Activated T-cell treated with anti-CD3 and anti-CD28 coated beads, Interleukin-2, amount 50 U/mL, for 72 hours (primary cell): ENCODE data around the gene SLC13A1. TPM values are rescaled to one million over a fixed set of nuclear protein-coding genes. Genes with fewer than 3 reads are reported as not detected.
"Not testable (repeated sequence)": the region's sequence is repeated elsewhere in the genome, so short reads cannot be mapped to it uniquely, and the experiment has no call there.

Experiments
- ATAC-seq, 2 donors: fragments of 150-1000 bp; cut with Tn5 transposase; replicated peaks in 1 of 2; 2 replicates each; pipeline ENCODE4 v1.10.0; 2021; ENCODE audit warnings: moderate library complexity in 2 of 2, mild to moderate bottlenecking in 1 of 2
- DNase-seq, 2 donors: peaks; one replicate each; pipeline ENCODE4 v3.0.0; 2021 to 2022; ENCODE audit warnings: mixed read lengths in 1 of 2
- H3K27ac Mint-ChIP-seq: one replicate; pipeline ENCODE4 v1.8.0; 2022; ENCODE audit warnings: mild to moderate bottlenecking, moderate library complexity, mixed read lengths
- H3K27me3 Mint-ChIP-seq: one replicate; pipeline ENCODE4 v1.8.0; 2022; ENCODE audit warnings: low read depth, mixed read lengths
- H3K36me3 Mint-ChIP-seq, 2 donors: one replicate each; pipeline ENCODE4 v1.8.0; 2022; ENCODE audit warnings: mixed read lengths in 2 of 2, mild to moderate bottlenecking in 1 of 2; ENCODE audit not compliant: insufficient read depth in 2 of 2
- H3K4me1 Mint-ChIP-seq: one replicate; pipeline ENCODE4 v1.8.0; 2022; ENCODE audit warnings: low read depth, mixed read lengths
- H3K4me3 Mint-ChIP-seq, 2 donors: one replicate each; pipeline ENCODE4 v1.8.0; 2022; ENCODE audit warnings: mild to moderate bottlenecking in 2 of 2, mixed read lengths in 2 of 2, moderate library complexity in 2 of 2
- H3K9me3 Mint-ChIP-seq, 2 donors: one replicate each; pipeline ENCODE4 v1.8.0; 2022; ENCODE audit warnings: mixed read lengths in 2 of 2
- total RNA-seq, 2 donors: library from RNA; stranded (reverse); gene quantifications; one replicate each; pipeline ENCODE4 v1.2.3, GENCODE V29; 2022

Gene SLC13A1
- total RNA-seq, 2 donors from 2014 or later: not detected

DNA sequence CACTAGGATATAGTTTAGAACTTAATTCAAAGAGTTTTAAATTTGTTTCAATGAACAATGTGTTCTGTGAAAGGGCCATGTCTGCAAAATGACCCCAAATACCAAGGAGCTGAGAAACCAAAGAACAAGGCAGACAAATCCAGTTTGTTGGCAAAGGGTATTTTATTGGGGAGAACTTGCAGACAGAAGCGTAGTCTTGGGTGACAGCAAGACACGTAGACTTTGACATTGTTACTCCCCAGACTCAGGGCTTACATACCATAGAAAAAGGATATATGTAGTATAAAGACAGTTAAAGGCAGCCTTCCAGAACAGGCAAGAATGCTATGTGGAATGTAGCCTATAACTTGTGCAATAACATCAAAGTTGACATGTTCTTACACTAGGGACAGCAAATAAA, 109.3 kb downstream of the SLC13A1 start:
- H3K9me3 Mint-ChIP-seq: peaks cover 0 to 3% of the 10 kb centered on the region in 2 donors
- no peaks in the 10 kb centered on the region for H3K27me3 Mint-ChIP-seq
- H3K36me3 Mint-ChIP-seq: no peaks in the 10 kb centered on the region
- ATAC-seq: no peak
- H3K27ac Mint-ChIP-seq: no peak overlapping the region
- DNase-seq: no peak
- H3K4me3 Mint-ChIP-seq: no peak overlapping the region
- H3K4me1 Mint-ChIP-seq: no peaks in the 10 kb centered on the region

GRCh38 chr7:123086910-123087309, 112.9 kb downstream of the SLC13A1 start:
- not testable (repeated sequence) for H3K36me3 Mint-ChIP-seq, H3K9me3 Mint-ChIP-seq, H3K27me3 Mint-ChIP-seq, H3K27ac Mint-ChIP-seq, DNase-seq, H3K4me3 Mint-ChIP-seq, ATAC-seq, H3K4me1 Mint-ChIP-seq

GRCh38 chr7:123084861-123085260, 114.9 kb downstream of the SLC13A1 start:
- not testable (repeated sequence) for ATAC-seq, H3K27ac Mint-ChIP-seq

DNA sequence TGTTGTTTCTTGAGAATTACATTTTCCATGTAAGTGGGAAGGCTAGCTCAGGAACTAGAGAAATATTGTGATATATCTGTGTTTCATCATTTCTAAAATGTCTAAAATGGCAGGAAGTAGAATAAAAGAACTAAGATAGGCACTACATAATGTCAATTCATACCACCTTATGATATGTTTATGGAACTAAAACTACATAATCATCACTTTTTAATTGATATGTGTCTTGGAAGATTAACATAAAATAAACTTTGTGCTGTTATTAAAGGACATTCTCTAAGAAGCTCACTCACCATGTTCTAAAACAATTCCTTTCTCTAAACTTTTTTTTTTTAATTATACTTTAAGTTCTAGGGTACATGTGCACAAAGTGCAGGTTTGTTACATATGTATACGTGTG, 120.7 kb downstream of the SLC13A1 start:
- Mint-ChIP-seq H3K4me3 (no peak overlapping the region), H3K27me3 (no peaks in the 10 kb centered on the region)

More at GRCh38 chr7:123084861-123085260, 114.9 kb downstream of the SLC13A1 start:
- DNase-seq, H3K36me3 Mint-ChIP-seq, H3K27me3 Mint-ChIP-seq, H3K9me3 Mint-ChIP-seq, H3K4me1 Mint-ChIP-seq, H3K4me3 Mint-ChIP-seq: not testable (repeated sequence)

GRCh38 chr7:123075838-123076467, 123.8 kb downstream of the SLC13A1 start:
- Mint-ChIP-seq H3K36me3 (no peaks in the 10 kb centered on the region), H3K4me3 (no peak overlapping the region), H3K27me3 (no peaks in the 10 kb centered on the region), H3K4me1 (no peaks in the 10 kb centered on the region), H3K27ac (no peak overlapping the region), H3K9me3 (peaks cover 0 to 2% of the 10 kb centered on the region in 2 donors)
- ATAC-seq (no peak), DNase-seq (no peak)

More for the DNA sequence above, 120.7 kb downstream of the SLC13A1 start:
- no peaks in the 10 kb centered on the region for H3K4me1 Mint-ChIP-seq
- peaks cover 1 to 2% of the 10 kb centered on the region in 2 donors for H3K36me3 Mint-ChIP-seq
- no peak overlapping the region for H3K27ac Mint-ChIP-seq
- H3K9me3 Mint-ChIP-seq: peaks cover 3 to 7% of the 10 kb centered on the region in 2 donors
- no peak for DNase-seq
- ATAC-seq: no peak

DNA sequence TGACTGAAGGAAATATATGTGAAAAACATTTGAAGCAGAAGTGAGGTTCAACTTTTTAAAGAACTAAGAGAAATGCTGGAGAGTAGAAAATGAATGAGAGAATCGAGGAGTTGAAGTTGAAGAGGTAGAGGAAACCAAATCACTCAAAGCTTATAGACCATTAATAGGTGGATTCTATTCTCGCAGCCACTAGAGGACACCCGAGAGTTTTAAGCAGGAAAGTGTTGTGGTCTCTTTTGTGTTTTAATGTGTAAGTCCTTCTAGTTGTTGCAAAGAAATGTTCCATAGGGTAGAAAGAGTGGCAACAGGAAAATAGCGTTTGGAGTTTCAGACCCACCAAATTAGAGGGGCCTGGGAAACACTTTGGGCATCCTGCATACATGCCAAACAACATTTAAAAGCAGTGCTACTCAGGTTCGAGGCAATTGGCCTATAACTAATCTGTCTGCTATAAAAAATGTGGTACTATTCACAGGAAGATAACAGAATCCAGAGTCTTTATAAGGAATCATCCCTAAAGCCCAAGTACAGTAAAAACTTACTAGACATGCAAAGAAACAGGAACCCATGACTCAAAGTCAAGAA, 129.0 kb downstream of the SLC13A1 start:
- DNase-seq (no peak), ATAC-seq (no peak)
- H3K4me3 Mint-ChIP-seq: no peak overlapping the region
- no peaks in the 10 kb centered on the region for H3K4me1 Mint-ChIP-seq
- H3K27me3 Mint-ChIP-seq: no peaks in the 10 kb centered on the region
- H3K9me3 Mint-ChIP-seq: peaks cover 2 to 5% of the 10 kb centered on the region in 2 donors
- no peak overlapping the region for H3K27ac Mint-ChIP-seq
- no peaks in the 10 kb centered on the region for H3K36me3 Mint-ChIP-seq

DNA sequence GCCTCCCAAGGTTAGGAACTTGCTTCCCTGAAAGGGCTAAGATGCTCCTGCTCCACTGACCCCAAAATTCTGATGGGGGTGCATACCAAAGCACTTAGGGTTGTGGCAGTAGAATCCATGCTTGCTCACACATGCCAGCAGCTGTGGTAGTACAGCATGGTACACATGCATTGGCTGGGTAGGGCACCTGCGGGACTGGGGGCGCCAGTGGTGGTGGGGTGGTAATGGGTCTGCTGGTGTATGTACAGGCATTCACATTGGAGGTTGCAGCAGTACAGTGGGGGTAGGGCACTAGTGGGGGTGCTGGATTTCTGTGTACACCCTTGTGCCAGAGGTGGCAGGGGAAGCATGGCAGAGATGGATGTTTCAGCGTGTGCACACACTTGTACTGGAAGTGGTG, 132.0 kb downstream of the SLC13A1 start:
- no peak for ATAC-seq
- Mint-ChIP-seq H3K4me1 (no peaks in the 10 kb centered on the region), H3K9me3 (peaks cover 4 to 10% of the 10 kb centered on the region in 2 donors), H3K27ac (no peak overlapping the region), H3K36me3 (no peaks in the 10 kb centered on the region), H3K4me3 (no peak overlapping the region), H3K27me3 (no peaks in the 10 kb centered on the region)
- DNase-seq: no peak

Other genes with a start within 250 kb of the SLC13A1 start
- not detected for gene TAS2R16, start 204.3 kb downstream of the SLC13A1 start, total RNA-seq